ENCODE results near the gene POC1B.

DNA sequence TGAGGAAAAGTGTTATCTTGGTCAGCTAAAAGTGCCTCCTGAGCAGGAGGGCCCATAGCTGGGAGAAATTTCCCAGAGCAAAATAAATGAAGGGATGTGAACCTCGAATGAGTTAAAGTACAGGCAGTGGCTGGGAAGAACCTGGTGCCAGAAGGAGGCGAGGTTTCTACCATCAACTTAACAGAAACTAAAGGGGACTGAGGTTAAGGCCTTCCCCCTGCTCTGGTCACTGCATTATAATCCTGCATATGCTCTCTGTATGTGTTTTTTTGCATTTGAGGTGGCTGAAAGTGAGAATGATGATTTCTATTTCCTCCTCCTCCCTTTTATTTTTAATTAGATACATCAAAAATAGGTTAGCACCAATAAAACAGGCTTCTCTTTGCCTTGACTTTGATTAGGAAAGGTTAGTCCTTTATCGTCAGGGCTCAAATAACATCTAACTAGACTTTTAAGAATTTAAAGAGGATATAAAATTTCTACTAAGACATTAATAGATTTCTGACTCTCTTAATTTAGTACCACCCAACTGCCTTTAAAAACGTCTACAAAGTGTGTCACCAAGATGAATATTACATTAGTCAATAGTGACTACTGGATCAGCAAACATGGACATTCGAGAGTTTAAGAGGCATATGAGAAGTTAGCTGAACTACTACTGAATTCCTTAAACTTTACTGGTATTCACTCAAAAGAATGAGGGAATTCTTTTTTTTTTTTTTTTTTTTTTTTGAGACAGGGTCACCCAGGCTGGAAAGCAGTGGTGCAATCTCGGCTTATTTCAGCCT lies 50.5 kb downstream of the POC1B start:
- TF ChIP-seq, protein P1, sequence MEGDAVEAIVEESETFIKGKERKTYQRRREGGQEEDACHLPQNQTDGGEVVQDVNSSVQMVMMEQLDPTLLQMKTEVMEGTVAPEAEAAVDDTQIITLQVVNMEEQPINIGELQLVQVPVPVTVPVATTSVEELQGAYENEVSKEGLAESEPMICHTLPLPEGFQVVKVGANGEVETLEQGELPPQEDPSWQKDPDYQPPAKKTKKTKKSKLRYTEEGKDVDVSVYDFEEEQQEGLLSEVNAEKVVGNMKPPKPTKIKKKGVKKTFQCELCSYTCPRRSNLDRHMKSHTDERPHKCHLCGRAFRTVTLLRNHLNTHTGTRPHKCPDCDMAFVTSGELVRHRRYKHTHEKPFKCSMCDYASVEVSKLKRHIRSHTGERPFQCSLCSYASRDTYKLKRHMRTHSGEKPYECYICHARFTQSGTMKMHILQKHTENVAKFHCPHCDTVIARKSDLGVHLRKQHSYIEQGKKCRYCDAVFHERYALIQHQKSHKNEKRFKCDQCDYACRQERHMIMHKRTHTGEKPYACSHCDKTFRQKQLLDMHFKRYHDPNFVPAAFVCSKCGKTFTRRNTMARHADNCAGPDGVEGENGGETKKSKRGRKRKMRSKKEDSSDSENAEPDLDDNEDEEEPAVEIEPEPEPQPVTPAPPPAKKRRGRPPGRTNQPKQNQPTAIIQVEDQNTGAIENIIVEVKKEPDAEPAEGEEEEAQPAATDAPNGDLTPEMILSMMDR (conservative IDR thresholded peaks at IDR 0.05) = no peak
- TF ChIP-seq EZH2 (IDR thresholded peaks at IDR 0.05; ENCODE audit: low read depth) = no peak
